H1 (cell line): ENCODE data around the gene TMEM147. TPM values are rescaled to one million over a fixed set of nuclear protein-coding genes. Genes with fewer than 3 reads are reported as not detected.
A peak's percentile ranks its signal among the peaks of the same experiment; 100 is the strongest.

ENCODE experiments used
- CTCF ChIA-PET: fragments of 300-600 bp; sonication (Branson Sonifier 250); formaldehyde crosslinking; loops from one replicate; lab custom pipeline; 2021; ENCODE audit not compliant: partially characterized antibody; lab: Charles Lee
- POLR2A ChIA-PET: fragments of 300-600 bp; sonication (Branson Sonifier 250); formaldehyde crosslinking; loops from one replicate; lab custom pipeline; 2021; ENCODE audit warnings: inconsistent platforms; ENCODE audit not compliant: partially characterized antibody; lab: Charles Lee
- DNase-seq, 2 experiments: peaks; one replicate each; pipeline versions ENCODE4 v3.0.0 to v3.0.0-alpha.2; 2010 to 2022; ENCODE audit warnings: low spot score in 2 of 2, low read depth in 1 of 2, mixed read lengths in 1 of 2
- FAIRE-seq: peaks from 2 replicates; lab custom pipeline; 2011; peaks lifted over from hg19 to GRCh38; lab: Jason Lieb, UNC
- H2AFZ ChIP-seq: 2 replicates; pipeline ENCODE4 v1.8.1; 2012; ENCODE audit warnings: low read length, inconsistent platforms
- H2AK5ac ChIP-seq: 2 replicates; pipeline ENCODE4 v1.6.1; 2013; ENCODE audit warnings: low read depth, low read length
- H2BK120ac ChIP-seq: replicated peaks from 2 replicates; pipeline ENCODE3; 2013; ENCODE audit warnings: low read depth, low read length, inconsistent platforms
- H2BK12ac ChIP-seq: 2 replicates; pipeline ENCODE4 v1.6.1; 2013; ENCODE audit warnings: low read depth, low read length
- H2BK15ac ChIP-seq: 2 replicates; pipeline ENCODE4 v1.6.1; 2013; ENCODE audit warnings: low read length
- H2BK20ac ChIP-seq: 2 replicates; pipeline ENCODE4 v1.6.1; 2013; ENCODE audit warnings: low read length
- H2BK5ac ChIP-seq: 2 replicates; pipeline ENCODE4 v1.6.1; 2013; ENCODE audit warnings: low read depth, low read length
- H3K14ac ChIP-seq: 2 replicates; pipeline ENCODE4 v1.6.1; 2013; ENCODE audit warnings: inconsistent platforms; ENCODE audit not compliant: insufficient read length
- H3K18ac ChIP-seq: 2 replicates; pipeline ENCODE4 v1.6.1; 2013; ENCODE audit warnings: low read length; ENCODE audit errors: extremely low read depth
- H3K23ac ChIP-seq: 2 replicates; pipeline ENCODE4 v1.6.1; 2013; ENCODE audit warnings: inconsistent platforms; ENCODE audit not compliant: insufficient read length
- H3K23me2 ChIP-seq: 2 replicates; pipeline ENCODE4 v1.6.1; 2013; ENCODE audit warnings: low read depth, low read length
- H3K27ac ChIP-seq: 2 replicates; pipeline ENCODE4 v1.6.1; 2011; ENCODE audit warnings: low read depth, low read length, inconsistent platforms
- H3K27me3 ChIP-seq, 4 experiments: replicated peaks in 1 of 4; 1 replicate in 1 of 4; 2 replicates in 3 of 4; pipeline versions ENCODE4 v1.6.1 to v1.8.1; 2011 to 2013; ENCODE audit warnings: low read length in 3 of 4, mild to moderate bottlenecking in 3 of 4, inconsistent platforms in 2 of 4, mixed read lengths in 2 of 4, moderate library complexity in 1 of 4; ENCODE audit not compliant: control insufficient read depth in 3 of 4, insufficient read depth in 3 of 4; ENCODE audit errors: extremely low read depth in 1 of 4
- H3K36me3 ChIP-seq, 4 experiments: 2 replicates each; pipeline versions ENCODE4 v1.6.1 to v1.8.1; 2011 to 2013; ENCODE audit warnings: mild to moderate bottlenecking in 4 of 4, low read length in 3 of 4, moderate library complexity in 2 of 4, control low read depth in 1 of 4, inconsistent platforms in 1 of 4; ENCODE audit not compliant: insufficient read depth in 4 of 4, control insufficient read depth in 2 of 4
- H3K4ac ChIP-seq: replicated peaks from 2 replicates; pipeline ENCODE3; 2013; ENCODE audit warnings: low read length, low read depth, mixed read lengths, inconsistent platforms; ENCODE audit not compliant: insufficient read length
- H3K4me1 ChIP-seq, 4 experiments: replicated peaks in 1 of 4; 1 replicate in 1 of 4; 2 replicates in 3 of 4; pipeline versions ENCODE4 v1.6.1 to v1.8.1; 2011 to 2013; ENCODE audit warnings: low read length in 3 of 4, inconsistent platforms in 2 of 4, mixed read lengths in 1 of 4; ENCODE audit not compliant: insufficient read depth in 4 of 4, control insufficient read depth in 3 of 4
- H3K4me2 ChIP-seq, 2 experiments: 2 replicates each; pipeline versions ENCODE4 v1.6.1 to v1.8.1; 2011 to 2013; ENCODE audit warnings: low read depth in 2 of 2, low read length in 2 of 2, control low read depth in 1 of 2, inconsistent platforms in 1 of 2, mild to moderate bottlenecking in 1 of 2; ENCODE audit not compliant: insufficient read depth in 1 of 2
- H3K4me3 ChIP-seq, 4 experiments: fragments of 200-600, 300-600 bp in 1 of 4; sonication (generic), shearing (Covaris generic), sonication (Bioruptor Twin) in 1 of 4; 2 replicates each; pipeline versions ENCODE4 v1.5.1 to v1.8.1; 2011 to 2016; ENCODE audit warnings: low read length in 4 of 4, low read depth in 3 of 4, control low read depth in 2 of 4, inconsistent platforms in 2 of 4, mild to moderate bottlenecking in 2 of 4, mixed read lengths in 1 of 4, moderate library complexity in 1 of 4; ENCODE audit not compliant: insufficient read depth in 2 of 4; ENCODE audit errors: extremely low read depth in 1 of 4
- H3K56ac ChIP-seq: replicated peaks from 2 replicates; pipeline ENCODE3; 2013; ENCODE audit warnings: low read depth, mild to moderate bottlenecking, mixed read lengths, low read length, inconsistent platforms; ENCODE audit not compliant: insufficient read length
- H3K79me1 ChIP-seq: 2 replicates; pipeline ENCODE4 v1.6.1; 2013; ENCODE audit warnings: low read depth, low read length, control low read depth
- H3K79me2 ChIP-seq, 2 experiments: 2 replicates each; pipeline versions ENCODE4 v1.6.1 to v1.8.1; 2012 to 2013; ENCODE audit warnings: low read length in 2 of 2, mild to moderate bottlenecking in 2 of 2, inconsistent platforms in 1 of 2; ENCODE audit not compliant: insufficient read depth in 2 of 2, control insufficient read depth in 1 of 2
- H3K9ac ChIP-seq, 4 experiments: replicated peaks in 1 of 4; 1 replicate in 1 of 4; 2 replicates in 3 of 4; pipeline versions ENCODE4 v1.6.1 to v1.8.1; 2011 to 2013; ENCODE audit warnings: low read depth in 3 of 4, low read length in 3 of 4, control low read depth in 2 of 4, mild to moderate bottlenecking in 2 of 4, moderate library complexity in 2 of 4, inconsistent platforms in 1 of 4; ENCODE audit errors: extremely low read depth in 1 of 4
- H3K9me3 ChIP-seq, 2 experiments: 2 replicates each; pipeline versions ENCODE4 v1.6.1 to v1.8.1; 2012 to 2013; ENCODE audit warnings: mild to moderate bottlenecking in 2 of 2, moderate library complexity in 2 of 2, control low read depth in 1 of 2, inconsistent platforms in 1 of 2, low read depth in 1 of 2, low read length in 1 of 2, mixed read lengths in 1 of 2; ENCODE audit not compliant: insufficient read depth in 2 of 2
- H4K20me1 ChIP-seq, 2 experiments: replicated peaks in 1 of 2; 2 replicates each; pipeline versions ENCODE3 to v1.8.1; 2011 to 2013; ENCODE audit warnings: inconsistent platforms in 2 of 2, low read length in 2 of 2, mild to moderate bottlenecking in 1 of 2; ENCODE audit not compliant: insufficient read depth in 2 of 2, control insufficient read depth in 1 of 2
- H4K5ac ChIP-seq: 2 replicates; pipeline ENCODE4 v1.6.1; 2013; ENCODE audit warnings: low read length, low read depth, mixed read lengths, inconsistent platforms; ENCODE audit not compliant: insufficient read length
- H4K8ac ChIP-seq: 2 replicates; pipeline ENCODE4 v1.8.0; 2013; ENCODE audit warnings: mild to moderate bottlenecking, moderate library complexity, low read length, inconsistent platforms; ENCODE audit not compliant: insufficient read depth; ENCODE audit errors: extremely low read depth
- H4K91ac ChIP-seq: replicated peaks from 2 replicates; pipeline ENCODE3; 2013; ENCODE audit warnings: low read length, mixed read lengths, inconsistent platforms; ENCODE audit not compliant: insufficient read length
- ATF3 ChIP-seq: IDR thresholded peaks from 2 replicates; pipeline ENCODE4 v1.6.1; 2011; ENCODE audit warnings: low read depth, mild to moderate bottlenecking, low read length; ENCODE audit not compliant: insufficient read depth
- CTBP2 ChIP-seq: IDR thresholded peaks from 2 replicates; pipeline ENCODE4 v1.7.0; 2011; ENCODE audit warnings: borderline replicate concordance, mild to moderate bottlenecking, moderate library complexity, mixed read lengths, low read length; ENCODE audit not compliant: insufficient read depth, insufficient read length
- EGR1 ChIP-seq: IDR thresholded peaks from 2 replicates; pipeline ENCODE4 v1.6.1; 2011; ENCODE audit warnings: low read depth, low read length, borderline replicate concordance
- KDM4A ChIP-seq: IDR thresholded peaks from one replicate; pipeline ENCODE4 v1.7.1; 2012; ENCODE audit warnings: low read depth, mild to moderate bottlenecking, moderate library complexity, low read length, inconsistent platforms; ENCODE audit not compliant: severe bottlenecking
- SRF ChIP-seq: IDR thresholded peaks from 2 replicates; pipeline ENCODE4 v1.6.1; 2011; ENCODE audit warnings: mild to moderate bottlenecking, low read depth, low read length, moderate library complexity
- SUZ12 ChIP-seq: fragments of 200-600 bp; sonication (generic); IDR thresholded peaks from 2 replicates; pipeline ENCODE4 v1.6.1; 2012; ENCODE audit warnings: mild to moderate bottlenecking, inconsistent platforms, low read length, moderate library complexity, mixed read lengths
- TAF7 ChIP-seq: optimal IDR thresholded peaks from 2 replicates; pipeline ENCODE3; 2011; ENCODE audit warnings: low read depth, mild to moderate bottlenecking, inconsistent platforms, low read length, moderate library complexity, borderline replicate concordance
- TCF12 ChIP-seq: IDR thresholded peaks from 2 replicates; pipeline ENCODE4 v1.6.1; 2011; ENCODE audit warnings: low read depth, mild to moderate bottlenecking, low read length
- ZNF274 ChIP-seq: IDR thresholded peaks from 2 replicates; pipeline ENCODE4 v1.7.0; 2012; ENCODE audit warnings: low read length, borderline replicate concordance; ENCODE audit errors: extremely low read depth
- WGBS, 2 experiments: shearing (Covaris generic) in 1 of 2; methylation state at CpG; one replicate each; pipeline versions ENCODE4 v1.1.6 to v1.1.7; 2013 to 2015; ENCODE audit warnings: low lambda C conversion rate in 2 of 2, mixed read lengths in 2 of 2, inconsistent platforms in 1 of 2, low coverage in 1 of 2, missing lambda C conversion rate in 1 of 2; ENCODE audit not compliant: insufficient replicate concordance in 2 of 2, insufficient coverage in 1 of 2, insufficient read length in 1 of 2; ENCODE audit errors: extremely low coverage in 1 of 2, missing lambda C conversion rate in 1 of 2; 5-methylcytosine and 5-hydroxymethylcytosine counted together
- polyA plus RNA-seq, 7 experiments: library from polyadenylated mRNA; depleted of rRNA in 3 of 7; stranded (reverse) in 5 of 7; unstranded in 2 of 7; fragments of >200 nt in 5 of 7; fragments of 200-250 nt in 2 of 7; gene quantifications; 1 replicate in 5 of 7; 2 replicates in 1 of 7; 4 replicates in 1 of 7; pipeline versions ENCODE4 v1.2.1 to v1.2.3, GENCODE V29; 2011 to 2013; ENCODE audit warnings: missing spikeins in 2 of 7, mixed read lengths in 2 of 7
- total RNA-seq: library from RNA; stranded (reverse); fragmentation: NEBNext Ultra II Directional; extraction: Animal tissue kit (Norgen Biotek cat#: 25700); gene quantifications from 2 replicates; pipeline ENCODE4 v1.2.1, GENCODE V29; 2021
- TF ChIP-seq, protein P1 (sequence below): IDR thresholded peaks from 2 replicates; pipeline ENCODE4 v1.6.1; 2012; ENCODE audit warnings: inconsistent platforms

Gene TMEM147
- total and polyA plus RNA-seq, 2 of the 8 experiments (the other 6 are each of a cell fraction or from before 2014, with no cell fraction given), result 159 to 418 TPM

GRCh38 chr19:35510626-35510964, 34.8 kb upstream of the TMEM147 start:
- no peak overlapping the region for H2BK120ac ChIP-seq
- no peak overlapping the region for H4K8ac ChIP-seq
- H3K14ac ChIP-seq, result no peak overlapping the region
- peak overlapping the region; percentile 84 to 86 for H3K4me2 ChIP-seq
- peaks cover 2% of the 10 kb centered on the region; the same call in 1 of the 2 replicates for H3K79me1 ChIP-seq
- no peak overlapping the region for H2AK5ac ChIP-seq
- no peak overlapping the region for H2BK20ac ChIP-seq
- FAIRE-seq (no peak), DNase-seq (no peak)
- peak overlapping the region in 1 of 4 experiments; percentile 95; a peak in 2 of 7 replicates for H3K9ac ChIP-seq
- H3K27me3 ChIP-seq, result peaks cover 0 to 11% (median 6%) of the 10 kb centered on the region in 4 experiments; a peak in 3 of 7 replicates
- H3K18ac ChIP-seq, result peak overlapping the region; percentile 90
- peak overlapping the region; percentile 83; the same call in 1 of the 2 replicates for H2BK15ac ChIP-seq
- H2BK5ac ChIP-seq, result peak overlapping the region; percentile 94; the same call in 1 of the 2 replicates
- no peak overlapping the region for H4K5ac ChIP-seq
- no peaks in the 10 kb centered on the region for H3K9me3 ChIP-seq
- H3K4me1 ChIP-seq, result peaks cover 0 to 25% (median 21%) of the 10 kb centered on the region in 4 experiments; a peak in 6 of 7 replicates
- H3K4me3 ChIP-seq, result peak overlapping the region in 3 of 4 experiments; percentile 89 to 99 (median 97); a peak in 5 of 8 replicates
- peaks cover 0 to 34% of the 10 kb centered on the region in 2 experiments; a peak in 2 of 4 replicates for H3K79me2 ChIP-seq
- peak overlapping the region; percentile 71; the same call in 1 of the 2 replicates for H2BK12ac ChIP-seq
- H4K91ac ChIP-seq, result peak overlapping the region; percentile 4
- 34% methylated on average over 13 of the region's 15 CpGs; no CpG with 5 or more reads in 1 of the 2 experiments for whole genome bisulfite sequencing, 2 experiments
- H3K27ac ChIP-seq, result no peak overlapping the region
- H2AFZ ChIP-seq, result peak overlapping the region; percentile 75; the same call in 1 of the 2 replicates
- H3K4ac ChIP-seq, result no peak overlapping the region
- H3K23ac ChIP-seq, result no peak overlapping the region
- no peak overlapping the region for H3K56ac ChIP-seq
- peaks cover 0 to 3% of the 10 kb centered on the region in 2 experiments for H4K20me1 ChIP-seq
- H3K36me3 ChIP-seq, result peaks cover 6 to 25% (median 12%) of the 10 kb centered on the region in 4 experiments; a peak in 6 of 8 replicates
- ChIA-PET POLR2A (interaction anchor here (0.6 to 7.4 kb wide), 52 partner anchors 9 to 1629 kb away, joined by 3 to 110 read pairs (median 4); partner anchors contain the start of genes COX6B1, GAPDHS, HAUS5 and SBSN), CTCF (interaction anchor here (0.6 to 3.7 kb wide), 28 partner anchors 10 to 179 kb away, joined by 3 to 28 read pairs (median 4); partner anchors contain the start of gene PMIS2)
- H3K23me2 ChIP-seq, result peaks cover 14% of the 10 kb centered on the region
- TF ChIP-seq SUZ12 (no peak), CTBP2 (peak; percentile 81), TAF7 (no peak), ATF3 (no peak), TCF12 (no peak), KDM4A (peak; percentile 31), SRF (no peak), ZNF274 (no peak), EGR1 (no peak)
- TF ChIP-seq, protein P1, sequence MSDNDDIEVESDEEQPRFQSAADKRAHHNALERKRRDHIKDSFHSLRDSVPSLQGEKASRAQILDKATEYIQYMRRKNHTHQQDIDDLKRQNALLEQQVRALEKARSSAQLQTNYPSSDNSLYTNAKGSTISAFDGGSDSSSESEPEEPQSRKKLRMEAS, result no peak
